ENCODE data around the gene MPP2.

GRCh38 chr17:43868226-43868994, 38.9 kb downstream of the MPP2 start:
- TF ChIP-seq EZH2phosphoT487 (IDR thresholded peaks at IDR 0.05; ENCODE audit: borderline replicate concordance, low read depth) (no peak), CTCF (IDR thresholded peaks at IDR 0.05) (no peak), JUND (IDR thresholded peaks at IDR 0.05) (no peak)

Measured in SK-N-SH (cell line).